ENCODE measurements around the gene ULK4. TPM values are rescaled to one million over a fixed set of nuclear protein-coding genes. Genes with fewer than 3 reads are reported as not detected.

Gene ULK4
- total and polyA plus RNA-seq, 2 of the 8 experiments (the other 6 are each of a cell fraction or from before 2014, with no cell fraction given) = 3.0 to 10.8 TPM

GRCh38 chr3:41460736-41461135, 501.2 kb downstream of the ULK4 start (continued):
- TF ChIP-seq JUND (IDR thresholded peaks at IDR 0.05; ENCODE audit: low read length) (no peak), SP1 (IDR thresholded peaks at IDR 0.05; ENCODE audit: low read depth, low read length) (no peak), CTBP2 (IDR thresholded peaks at IDR 0.05; ENCODE audit: borderline replicate concordance, insufficient read depth, insufficient read length, low read length) (no peak), GTF2F1 (IDR thresholded peaks at IDR 0.05; ENCODE audit: borderline replicate concordance, low read depth, low read length) (no peak), CBX8 (IDR thresholded peaks at IDR 0.05; ENCODE audit: borderline replicate concordance, low read depth, low read length) (no peak), EP300 (IDR thresholded peaks at IDR 0.05; ENCODE audit: borderline replicate concordance in 1 of 2, low read depth in 2 of 2, low read length in 2 of 2) (no peak)

All from H1 (cell line).